Heart left ventricle (tissue), 16 donors: ENCODE measurements around the gene ENTREP1. TPM values are rescaled to one million over a fixed set of nuclear protein-coding genes. Genes with fewer than 3 reads are reported as not detected.

ENCODE experiments used
- ATAC-seq, 4 donors: fragments of 200-7000 bp; cut with Tn5 transposase; one replicate each; pipeline ENCODE4 v1.9.1; 2020 to 2022; ENCODE audit warnings: moderate library complexity in 4 of 4, mild to moderate bottlenecking in 3 of 4, moderate number of reproducible peaks in 1 of 4
- DNase-seq, 5 donors: peaks; one replicate each; pipeline ENCODE4 v3.0.0-alpha.2; 2020
- H3K27ac ChIP-seq, 12 donors: fragments of 200-600 bp; sonication (generic) in 4 of 12; one replicate each; pipeline versions ENCODE4 v1.5.0 to v1.8.0; 2016 to 2022; ENCODE audit warnings: mild to moderate bottlenecking in 2 of 12
- H3K27me3 ChIP-seq, 9 donors: fragments of 200-600 bp; sonication (generic) in 2 of 9; one replicate each; pipeline versions ENCODE4 v1.5.1 to v1.8.0; 2016 to 2022; ENCODE audit warnings: mild to moderate bottlenecking in 3 of 9
- H3K36me3 ChIP-seq, 9 donors: fragments of 200-600 bp; sonication (generic) in 2 of 9; one replicate each; pipeline versions ENCODE4 v1.5.0 to v1.8.0; 2018 to 2022; ENCODE audit warnings: mild to moderate bottlenecking in 2 of 9
- H3K4me1 ChIP-seq, 12 donors: fragments of 200-600 bp; sonication (generic) in 4 of 12; one replicate each; pipeline versions ENCODE4 v1.5.0 to v1.8.0; 2016 to 2022; ENCODE audit warnings: mild to moderate bottlenecking in 3 of 12
- H3K4me3 ChIP-seq, 12 donors: fragments of 200-600 bp; sonication (generic) in 4 of 12; one replicate each; pipeline versions ENCODE4 v1.5.0 to v1.8.0; 2017 to 2022; ENCODE audit warnings: mild to moderate bottlenecking in 9 of 12, moderate library complexity in 4 of 12
- H3K9me3 ChIP-seq, 12 donors: fragments of 200-600 bp; sonication (generic) in 4 of 12; one replicate each; pipeline versions ENCODE4 v1.5.0 to v1.8.0; 2016 to 2022; ENCODE audit warnings: mild to moderate bottlenecking in 1 of 12
- CTCF ChIP-seq, 12 donors: fragments of 200-600 bp; sonication (generic) in 4 of 12; IDR thresholded peaks; one replicate each; pipeline versions ENCODE4 v1.5.0 to v1.8.0; 2018 to 2022; ENCODE audit warnings: antibody characterized with exemption in 12 of 12, mild to moderate bottlenecking in 5 of 12
- POLR2A ChIP-seq, 2 donors: fragments of 450-650 bp; IDR thresholded peaks; one replicate each; pipeline ENCODE4 v1.6.1; 2017; ENCODE audit warnings: antibody characterized with exemption in 2 of 2, mild to moderate bottlenecking in 2 of 2, moderate library complexity in 2 of 2
- WGBS, 4 donors: extraction: QIAGEN DNeasy Blood & Tissue Kit in 2 of 4; methylation state at CpG; one replicate each; pipeline versions ENCODE4 v1.1.5 to v1.1.7; 2013 to 2018; 5-methylcytosine and 5-hydroxymethylcytosine counted together
- intact Hi-C, 10 donors: fragments of 100-400 bp; cut with DNase I; formaldehyde crosslinking; loops; one replicate each; pipeline versions ENCODE4 v1.11.1 to v1.14.2; 2022
- polyA plus RNA-seq, 2 donors: library from polyadenylated mRNA; stranded (reverse); fragments of 200-250 nt; gene quantifications; one replicate each; pipeline ENCODE4 v1.2.3, GENCODE V29; 2013
- total RNA-seq, 9 donors: library from RNA; depleted of rRNA in 2 of 9; stranded (reverse); fragments of >200 nt in 2 of 9; fragmentation: NEBNext Ultra II Directional in 3 of 9; extraction: Animal tissue kit (Norgen Biotek cat#: 25700) in 3 of 9; gene quantifications; one replicate each; pipeline versions ENCODE4 v1.1.0 to v1.2.4, GENCODE V29; 2016 to 2023
- donor health status: ischemic (EF 13 %, LVEDD 7.1; RV severe dilation, severe dysfunction).
- donor health status: healthy with polysubstance abuse.
- donor health status: DM: no; HTN: yes; CAD: no.
- donor health status: DM: no; HTN: no; CAD: no.
- donor health status: ischemic (EF 25% LVEDD 6.9; RV normal size, moderate dysfunction).
- donor health status: ischemic (EF 25% LVEDD 5.7; RV mildly dilated, moderate dysfunction).
- donor health status: healthy.
- donor health status: DM: yes; HTN: yes; CAD: no.
- donor health status: ischemic (EF 35%, LVEDD 5.7; RV mildly dilated, moderate dysfunction).
- donor health status: nonischemic (EF 11% LVEDD 7.7; RV severe dilation, severe dysfunction).
- donor health status: DM: yes; HTN: yes; CAD: no.
- donor health status: PGD.
- donor health status: ischemic (EF 29% LVEDD 5.4; RV normal size, mild dysfunction).
- donor health status: nonischemic (EF 23%, LVEDD 6.1; RV moderate dilation, normal function).

ENTREP1 gene
- total and polyA plus RNA-seq, 11 donors, result 12.6 to 29.1 (median 23.8) TPM

DNA sequence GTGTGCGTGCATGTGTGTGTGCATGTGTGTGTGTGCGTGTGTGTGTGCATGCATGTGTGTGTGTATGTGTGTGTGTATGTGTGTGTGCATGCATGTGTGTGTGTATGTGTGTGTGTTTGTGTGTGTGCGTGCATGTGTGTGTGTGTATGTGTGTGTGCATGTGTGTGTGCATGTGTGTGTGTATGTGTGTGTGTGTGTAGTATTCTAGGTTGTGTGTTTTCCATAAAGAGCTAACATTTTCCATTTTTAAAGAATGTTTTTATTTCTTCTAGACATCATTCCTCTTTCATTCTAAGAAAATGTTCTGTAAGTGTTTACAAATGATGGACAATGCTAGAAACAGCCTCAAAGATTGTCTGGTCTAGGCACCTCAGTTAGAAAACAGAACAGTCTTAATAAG lies 15.6 kb downstream of the ENTREP1 start:
- H3K4me3 ChIP-seq, result no peak overlapping the region
- no peak overlapping the region for H3K27ac ChIP-seq
- no peaks in the 10 kb centered on the region for H3K36me3 ChIP-seq
- intact Hi-C loops, result no loop called here
- peaks cover 0 to 25% (median 6%) of the 10 kb centered on the region in 12 donors for H3K4me1 ChIP-seq
- H3K9me3 ChIP-seq, result no peaks in the 10 kb centered on the region
- TF ChIP-seq CTCF (IDR thresholded peaks at IDR 0.05) (no peak), POLR2A (IDR thresholded peaks at IDR 0.05) (no peak)
- 11 to 54% (median 32%) methylated on average over 3 of the region's 3 CpGs for WGBS, 4 donors
- no peak for ATAC-seq
- DNase-seq, result no peak
- no peaks in the 10 kb centered on the region for H3K27me3 ChIP-seq

DNA sequence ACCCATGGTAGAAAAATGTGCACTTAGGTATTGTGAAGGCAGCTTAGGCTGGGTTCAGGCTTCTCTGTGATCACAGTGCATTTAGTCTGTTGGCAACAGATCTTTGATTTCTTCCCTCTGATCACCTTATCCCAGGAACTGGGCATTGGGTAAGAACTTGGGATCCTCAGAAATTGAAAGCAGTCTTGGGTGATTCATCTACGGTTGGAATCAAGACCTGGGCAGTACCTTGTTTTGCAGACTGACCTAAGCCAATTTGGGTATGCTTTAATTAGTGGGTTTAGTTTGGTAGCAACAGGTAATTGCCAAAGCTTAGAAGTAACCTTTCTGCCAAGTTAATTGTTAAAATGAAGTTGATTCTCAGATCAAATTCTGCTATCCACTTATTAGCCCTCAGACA lies 17.8 kb downstream of the ENTREP1 start:
- Histone ChIP-seq H3K9me3 (no peaks in the 10 kb centered on the region), H3K4me1 (peaks cover 0 to 31% (median 10%) of the 10 kb centered on the region in 12 donors), H3K4me3 (no peak overlapping the region), H3K27me3 (no peaks in the 10 kb centered on the region), H3K27ac (no peak overlapping the region), H3K36me3 (no peaks in the 10 kb centered on the region)
- ATAC-seq (no peak), DNase-seq (no peak)
- intact Hi-C loops, result no loop called here
- WGBS, 4 donors, result 86 to 95% (median 90%) methylated on average over 1 of the region's 1 CpG
- no peak for TF ChIP-seq POLR2A (IDR thresholded peaks at IDR 0.05)
- TF ChIP-seq CTCF (IDR thresholded peaks at IDR 0.05), result no peak

DNA sequence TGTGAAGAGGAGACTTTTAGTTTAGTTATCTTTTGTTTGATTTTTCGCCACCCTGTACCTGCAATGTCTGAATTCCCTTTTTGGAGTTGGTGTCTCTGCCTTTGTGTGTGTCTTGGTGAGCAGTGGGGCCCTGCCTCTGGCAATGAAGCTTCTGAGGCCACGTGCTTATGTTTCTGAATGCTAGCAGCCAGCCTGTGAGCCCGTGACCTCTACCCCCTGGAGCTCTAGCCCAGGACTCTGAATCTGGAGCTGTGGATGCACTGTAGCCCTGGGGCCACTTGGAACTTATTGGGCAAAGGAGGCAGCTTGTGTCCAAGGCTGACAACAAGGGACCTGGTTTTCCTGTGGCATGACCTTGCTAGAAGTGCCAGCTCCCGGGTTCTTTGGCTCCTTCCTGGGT lies 19.4 kb downstream of the ENTREP1 start:
- Histone ChIP-seq H3K36me3 (peaks cover 0 to 3% (median 0%) of the 10 kb centered on the region in 9 donors), H3K4me3 (no peak overlapping the region), H3K27me3 (no peaks in the 10 kb centered on the region), H3K27ac (peak overlapping the region in 1 of 12 donors; percentile 12), H3K9me3 (peaks cover 0 to 1% (median 0%) of the 10 kb centered on the region in 12 donors), H3K4me1 (peaks cover 0 to 22% (median 8%) of the 10 kb centered on the region in 12 donors)
- no peak for TF ChIP-seq CTCF (IDR thresholded peaks at IDR 0.05)
- TF ChIP-seq POLR2A (IDR thresholded peaks at IDR 0.05), result no peak
- ATAC-seq (peak; percentile 45 to 58 (median 54)), DNase-seq (no peak)
- intact Hi-C loops, result no loop called here
- 52 to 78% (median 68%) methylated on average over 4 of the region's 4 CpGs for WGBS, 4 donors

GRCh38 chr9:69346596-69347390 lies 21.8 kb downstream of the ENTREP1 start:
- no peaks in the 10 kb centered on the region for H3K27me3 ChIP-seq
- H3K4me1 ChIP-seq, result peaks cover 0 to 18% (median 5%) of the 10 kb centered on the region in 12 donors
- intact Hi-C loops, result no loop called here
- H3K9me3 ChIP-seq, result peaks cover 0 to 3% (median 0%) of the 10 kb centered on the region in 12 donors
- H3K36me3 ChIP-seq, result peaks cover 0 to 3% (median 0%) of the 10 kb centered on the region in 9 donors
- ATAC-seq (peak in 1 of 4 donors; percentile 13), DNase-seq (no peak)
- 78 to 87% (median 84%) methylated on average over 6 of the region's 6 CpGs for WGBS, 4 donors
- no peak overlapping the region for H3K4me3 ChIP-seq
- no peak for TF ChIP-seq CTCF (IDR thresholded peaks at IDR 0.05)
- no peak for TF ChIP-seq POLR2A (IDR thresholded peaks at IDR 0.05)
- H3K27ac ChIP-seq, result no peak overlapping the region
